DND-41 (cell line): ENCODE measurements around the gene HECW1.

Source experiments
- EZH2 ChIP-seq: IDR thresholded peaks from 3 replicates; pipeline ENCODE4 v1.6.1; 2012; ENCODE audit warnings: borderline replicate concordance, low read depth, mild to moderate bottlenecking, moderate library complexity, low read length, inconsistent platforms; ENCODE audit not compliant: severe bottlenecking
- TF ChIP-seq, protein P1 (sequence below): IDR thresholded peaks from 2 replicates; pipeline ENCODE4 v1.5.1; 2012; ENCODE audit warnings: borderline replicate concordance, low read length, moderate library complexity, mild to moderate bottlenecking; ENCODE audit not compliant: poor library complexity, severe bottlenecking; ENCODE audit errors: extremely low read depth

DNA sequence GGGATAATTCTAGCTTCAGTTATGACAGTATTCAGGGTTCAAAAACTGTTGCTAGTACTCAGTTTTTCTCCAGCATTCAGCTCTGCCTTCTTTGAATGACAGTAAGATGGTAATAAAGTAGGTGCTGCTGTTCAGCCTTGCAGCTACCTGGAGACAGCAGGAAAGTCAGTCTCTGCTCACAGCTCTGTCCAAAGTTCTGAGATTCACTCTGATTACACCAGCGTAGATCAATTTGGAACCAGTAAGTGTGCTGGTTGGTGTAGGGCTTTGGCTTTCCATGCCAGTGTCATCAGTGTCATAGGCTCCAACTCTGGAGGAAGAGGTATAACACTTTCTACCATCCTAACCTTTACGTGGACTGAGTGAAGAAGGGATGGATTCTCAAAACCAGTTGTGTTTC is 496.6 kb downstream of the HECW1 start:
- TF ChIP-seq, protein P1, sequence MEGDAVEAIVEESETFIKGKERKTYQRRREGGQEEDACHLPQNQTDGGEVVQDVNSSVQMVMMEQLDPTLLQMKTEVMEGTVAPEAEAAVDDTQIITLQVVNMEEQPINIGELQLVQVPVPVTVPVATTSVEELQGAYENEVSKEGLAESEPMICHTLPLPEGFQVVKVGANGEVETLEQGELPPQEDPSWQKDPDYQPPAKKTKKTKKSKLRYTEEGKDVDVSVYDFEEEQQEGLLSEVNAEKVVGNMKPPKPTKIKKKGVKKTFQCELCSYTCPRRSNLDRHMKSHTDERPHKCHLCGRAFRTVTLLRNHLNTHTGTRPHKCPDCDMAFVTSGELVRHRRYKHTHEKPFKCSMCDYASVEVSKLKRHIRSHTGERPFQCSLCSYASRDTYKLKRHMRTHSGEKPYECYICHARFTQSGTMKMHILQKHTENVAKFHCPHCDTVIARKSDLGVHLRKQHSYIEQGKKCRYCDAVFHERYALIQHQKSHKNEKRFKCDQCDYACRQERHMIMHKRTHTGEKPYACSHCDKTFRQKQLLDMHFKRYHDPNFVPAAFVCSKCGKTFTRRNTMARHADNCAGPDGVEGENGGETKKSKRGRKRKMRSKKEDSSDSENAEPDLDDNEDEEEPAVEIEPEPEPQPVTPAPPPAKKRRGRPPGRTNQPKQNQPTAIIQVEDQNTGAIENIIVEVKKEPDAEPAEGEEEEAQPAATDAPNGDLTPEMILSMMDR: no peak
- TF ChIP-seq EZH2: no peak
